ENCODE data around the gene STIP1.

The STIP1 gene

DNA sequence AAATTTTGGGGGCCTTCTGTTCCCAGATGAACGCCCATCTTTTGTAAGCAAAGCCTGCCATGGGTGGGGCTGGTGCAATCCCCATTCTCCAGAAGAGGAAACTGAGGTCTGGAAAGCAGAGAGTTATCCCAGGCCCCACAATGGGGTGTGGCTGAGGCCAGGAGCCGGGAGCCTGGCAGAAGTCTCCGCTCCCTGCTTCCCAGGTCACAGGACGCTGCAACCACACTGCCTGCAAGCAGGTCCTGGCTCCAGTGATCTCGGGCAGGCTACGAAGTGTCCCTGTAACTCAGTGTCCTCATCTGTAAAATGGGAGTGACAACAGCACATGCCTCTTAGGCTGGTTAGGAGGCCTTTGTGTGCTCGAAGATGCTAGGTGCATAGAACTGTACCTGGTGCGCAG is 67.1 kb downstream of the STIP1 start:
- Histone ChIP-seq H3K4me3 (ENCODE audit: low read length in 2 of 2) (peak overlapping the region in 1 of 2 donors; percentile 81), H3K27ac (ENCODE audit: low read length) (no peak overlapping the region), H3K27me3 (ENCODE audit: control insufficient read depth in 1 of 2, insufficient read depth in 2 of 2, low read length in 2 of 2) (no peaks in the 10 kb centered on the region), H3K36me3 (ENCODE audit: control insufficient read depth in 2 of 2, insufficient read depth in 2 of 2, low read length in 2 of 2) (peaks cover 9 to 10% of the 10 kb centered on the region in 2 donors), H3K4me1 (ENCODE audit: control insufficient read depth, insufficient read depth, low read length) (peaks cover 28% of the 10 kb centered on the region), H3K9me3 (ENCODE audit: control insufficient read depth in 2 of 2, low read length in 2 of 2) (no peaks in the 10 kb centered on the region), H3K9ac (ENCODE audit: low read length in 2 of 2) (peak overlapping the region in 1 of 2 donors; percentile 2)

DNA sequence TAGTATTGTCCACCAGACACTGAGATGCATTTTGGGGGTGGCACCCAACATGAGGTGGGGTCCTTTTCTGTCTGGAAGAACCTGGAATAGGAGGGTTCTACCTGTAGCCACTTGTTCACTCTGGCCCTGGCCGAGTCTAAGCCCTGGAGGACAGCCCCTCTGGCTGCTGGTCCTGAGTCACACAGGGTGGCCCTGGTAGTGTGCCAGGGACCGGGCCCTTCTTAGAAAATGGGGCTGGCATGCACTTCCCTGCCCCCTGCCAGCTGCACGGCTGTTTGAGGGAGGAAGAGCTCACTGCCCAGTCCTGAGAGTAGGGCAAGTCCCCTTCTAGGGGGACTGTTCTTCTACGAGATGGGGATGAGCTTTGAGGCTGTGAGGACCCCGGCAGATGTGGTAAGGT is 67.5 kb downstream of the STIP1 start:
- H3K36me3 ChIP-seq (ENCODE audit: control insufficient read depth in 2 of 2, insufficient read depth in 2 of 2, low read length in 2 of 2): peaks cover 11 to 13% of the 10 kb centered on the region in 2 donors
- peak overlapping the region in 1 of 2 donors; percentile 81 for H3K4me3 ChIP-seq (ENCODE audit: low read length in 2 of 2)
- peak overlapping the region in 1 of 2 donors; percentile 21 for H3K9ac ChIP-seq (ENCODE audit: low read length in 2 of 2)
- no peaks in the 10 kb centered on the region for H3K27me3 ChIP-seq (ENCODE audit: control insufficient read depth in 1 of 2, insufficient read depth in 2 of 2, low read length in 2 of 2)
- no peak overlapping the region for H3K27ac ChIP-seq (ENCODE audit: low read length)
- H3K9me3 ChIP-seq (ENCODE audit: control insufficient read depth in 2 of 2, low read length in 2 of 2): no peaks in the 10 kb centered on the region
- peaks cover 28% of the 10 kb centered on the region for H3K4me1 ChIP-seq (ENCODE audit: control insufficient read depth, insufficient read depth, low read length)
